Effector CD4-positive, alpha-beta T cell (primary cell): ENCODE results near the gene PHLDB1.
"Not testable (repeated sequence)": the region's sequence is repeated elsewhere in the genome, so short reads cannot be mapped to it uniquely, and the experiment has no call there.

Experiments
- DNase-seq: peaks from one replicate; pipeline ENCODE4 v3.0.0-alpha.2; 2020

The PHLDB1 gene

GRCh38 chr11:118606157-118606843 is 1.1 kb upstream of the PHLDB1 start:
- no peak for DNase-seq

DNA sequence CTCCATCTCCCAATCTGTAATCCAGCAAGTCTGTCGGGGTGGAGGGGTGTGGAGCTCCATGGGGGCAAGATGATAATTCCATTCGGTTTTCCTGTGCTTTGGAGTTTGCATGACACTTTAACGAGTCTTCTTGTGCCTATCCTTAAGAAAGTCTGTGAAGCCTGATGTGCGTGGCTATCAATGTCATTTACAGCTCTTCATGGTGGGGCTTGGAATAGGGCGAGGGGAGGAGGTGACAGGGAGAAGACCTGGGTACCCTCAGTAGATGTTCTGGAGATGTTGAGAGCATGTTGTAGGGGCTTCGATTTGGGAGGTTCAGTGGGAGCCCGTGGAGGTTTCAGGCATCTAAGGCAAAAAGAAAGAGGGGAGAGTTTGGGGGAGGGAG is 579 bp upstream of the PHLDB1 start:
- no peak for DNase-seq

DNA sequence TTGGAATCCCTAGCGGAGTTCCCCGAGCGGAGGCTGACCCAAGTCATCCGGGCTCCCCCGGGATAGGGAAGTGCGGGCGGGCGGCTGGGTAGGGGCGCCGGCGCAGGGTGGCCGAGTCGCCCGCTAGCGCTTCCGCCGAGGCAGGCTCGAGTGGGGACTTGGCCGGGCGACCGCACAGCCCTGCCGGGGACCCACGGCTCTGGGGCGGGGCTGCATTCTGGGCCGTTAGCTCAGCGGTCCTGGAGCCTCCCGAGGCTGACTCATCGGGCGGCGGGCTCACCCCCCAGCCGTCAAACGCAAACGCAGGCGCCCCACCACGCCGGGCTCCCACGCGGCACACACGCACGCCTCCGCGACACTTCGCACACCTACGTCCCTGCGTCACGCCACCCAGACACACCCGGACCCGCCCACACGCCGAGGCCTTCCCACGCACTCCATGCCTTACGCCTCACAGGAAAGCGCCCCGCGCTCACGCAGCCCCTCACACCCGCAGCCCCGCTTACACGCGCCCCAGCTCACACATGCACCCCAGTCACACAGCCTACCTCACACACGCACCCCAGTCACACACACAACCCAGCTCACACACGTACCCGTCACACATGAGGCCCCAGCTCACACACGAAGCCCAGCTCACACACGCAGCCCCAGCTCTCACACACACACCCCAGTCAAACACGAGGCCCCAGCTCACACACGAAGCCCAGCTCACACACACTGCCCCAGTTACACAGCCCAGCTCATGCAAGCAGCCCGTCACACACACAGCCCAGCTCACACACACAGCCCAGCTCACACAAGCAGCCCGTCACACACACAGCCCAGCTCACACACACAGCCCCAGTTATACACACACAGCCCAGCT is 1.2 kb downstream of the PHLDB1 start:
- peak; percentile 91 for DNase-seq

- no peak for DNase-seq
These were observed 2.2 kb downstream of the PHLDB1 start for GRCh38 chr11:118609380-118610224.

DNA sequence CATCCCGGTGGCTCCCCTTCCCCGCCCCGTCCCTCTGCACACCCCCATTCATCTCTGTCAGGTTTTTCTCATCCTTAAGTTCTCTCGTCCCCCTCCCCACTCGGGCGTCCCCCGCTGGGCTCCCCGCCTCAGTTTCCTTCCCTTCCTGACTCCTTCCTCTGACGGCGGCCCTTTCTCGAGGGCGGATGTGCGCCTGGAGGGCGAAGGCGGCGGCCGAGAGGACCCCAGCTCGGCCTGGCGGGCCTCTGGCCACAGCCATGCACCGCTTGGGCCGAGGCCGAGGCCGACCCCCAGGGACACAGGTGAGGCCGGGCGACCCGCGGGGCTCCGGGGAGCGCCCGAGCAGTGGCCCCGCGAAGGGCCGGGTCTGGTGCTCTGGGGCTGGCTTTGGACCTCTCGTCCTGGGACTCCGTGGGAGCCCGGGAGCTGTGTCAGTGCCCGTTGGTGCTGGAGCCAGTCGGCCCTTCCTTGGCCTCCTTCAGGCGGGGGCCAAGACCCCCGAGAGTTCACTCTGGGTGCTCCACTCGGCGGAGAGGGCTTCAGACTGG is 2.9 kb downstream of the PHLDB1 start:
- DNase-seq = no peak

- DNase-seq = peak; percentile 84
These were observed 3.5 kb downstream of the PHLDB1 start for GRCh38 chr11:118610773-118611432.

DNA sequence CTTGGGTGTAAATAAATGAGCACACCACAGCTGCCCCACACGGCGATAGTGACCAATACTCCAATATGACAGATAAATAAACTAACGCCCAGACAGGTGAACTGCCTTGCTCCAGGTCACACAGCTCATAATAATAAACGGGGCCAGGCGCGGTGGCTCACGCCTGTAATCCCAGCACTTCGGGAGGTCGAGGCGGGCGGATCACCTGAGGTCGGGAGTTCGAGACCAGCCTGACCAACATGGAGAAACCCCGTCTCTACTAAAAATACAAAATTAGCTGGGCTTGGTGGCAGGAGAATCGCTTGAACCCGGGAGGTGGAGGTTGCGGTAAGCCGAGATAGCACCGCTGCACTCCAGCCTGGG is 4.0 kb downstream of the PHLDB1 start:
- DNase-seq = not testable (repeated sequence)

- no peak for DNase-seq
These were observed 5.0 kb downstream of the PHLDB1 start for GRCh38 chr11:118612378-118612777.

GRCh38 chr11:118614511-118614910 is 7.1 kb downstream of the PHLDB1 start:
- no peak for DNase-seq

- DNase-seq = no peak
These were observed 8.0 kb downstream of the PHLDB1 start for GRCh38 chr11:118615282-118615975.

DNA sequence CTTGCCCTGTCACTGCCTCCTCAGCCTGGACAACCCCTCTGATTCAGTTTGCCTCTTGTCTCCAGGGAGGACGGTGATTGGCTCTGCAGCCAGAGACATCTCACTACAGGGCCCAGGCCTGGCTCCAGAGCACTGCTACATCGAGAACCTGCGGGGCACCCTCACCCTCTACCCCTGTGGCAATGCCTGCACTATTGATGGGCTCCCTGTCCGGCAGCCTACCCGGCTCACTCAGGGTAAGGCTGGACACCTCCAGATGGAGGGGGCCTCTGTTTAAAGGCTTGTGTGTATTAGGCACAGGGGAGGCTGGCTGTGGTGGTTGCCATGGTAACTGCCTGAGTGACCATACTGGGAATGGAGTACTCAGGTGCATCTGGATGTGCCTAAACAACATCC is 8.6 kb downstream of the PHLDB1 start:
- DNase-seq = no peak

DNA sequence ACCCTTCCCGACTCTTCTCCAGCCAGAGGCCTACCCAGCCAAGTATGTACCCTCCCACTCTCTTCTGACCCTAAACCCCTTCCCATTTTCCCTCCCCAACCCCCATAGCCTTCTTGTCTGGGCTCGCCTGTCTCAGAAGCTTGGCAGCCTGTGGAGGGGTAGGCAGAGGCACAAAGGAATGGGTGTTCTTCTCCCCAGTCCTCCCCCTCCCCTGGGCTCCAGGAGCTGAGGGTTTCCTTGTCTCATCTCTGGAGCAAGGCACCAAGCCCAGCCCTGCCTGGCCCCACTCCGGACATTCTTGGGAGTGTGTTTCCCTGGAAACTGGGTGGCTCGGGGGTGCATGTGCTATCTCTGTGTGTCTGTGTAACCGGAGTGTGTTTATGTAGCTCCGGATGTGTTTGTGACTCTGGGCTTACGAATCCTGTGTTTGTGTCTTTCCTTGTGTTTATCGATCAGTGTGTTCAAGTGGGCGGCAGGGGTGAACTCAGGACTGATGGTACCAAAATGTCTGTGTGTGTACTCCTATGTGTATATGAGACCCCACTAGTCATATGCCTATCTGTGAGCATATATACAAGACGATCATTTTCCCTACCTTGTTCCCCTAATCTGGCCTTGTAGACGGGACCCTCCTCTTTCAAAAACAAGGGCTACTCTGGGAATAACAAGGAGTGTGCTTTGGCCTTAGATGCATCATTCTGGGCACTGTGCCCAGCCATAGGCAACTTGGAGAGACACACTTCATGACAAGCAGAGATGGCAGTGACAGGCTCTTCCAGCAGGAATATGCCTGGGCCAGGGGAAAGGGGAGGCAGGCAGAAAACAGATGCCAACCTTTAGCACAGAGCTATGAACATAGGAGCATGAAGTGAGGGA is 10.9 kb downstream of the PHLDB1 start:
- no peak for DNase-seq

DNA sequence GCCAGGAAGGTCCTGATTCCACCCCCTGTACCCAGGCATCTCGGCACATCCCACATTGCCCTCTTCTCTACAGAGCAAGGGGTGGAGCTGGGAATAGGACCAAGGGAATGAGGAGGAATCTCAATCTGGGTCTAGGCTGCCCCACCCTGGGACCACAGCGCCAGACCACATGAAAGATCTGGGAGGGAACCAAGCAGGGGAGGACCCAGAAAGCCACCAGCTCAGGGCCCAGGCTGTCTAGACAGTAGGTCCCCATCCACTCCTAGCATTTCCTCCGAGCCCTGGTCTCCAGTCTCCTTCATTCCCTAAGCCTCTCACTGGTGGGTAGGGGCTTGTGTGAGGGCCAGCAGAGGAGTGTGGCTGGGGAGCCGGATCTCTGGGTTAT is 11.6 kb downstream of the PHLDB1 start:
- no peak for DNase-seq

DNA sequence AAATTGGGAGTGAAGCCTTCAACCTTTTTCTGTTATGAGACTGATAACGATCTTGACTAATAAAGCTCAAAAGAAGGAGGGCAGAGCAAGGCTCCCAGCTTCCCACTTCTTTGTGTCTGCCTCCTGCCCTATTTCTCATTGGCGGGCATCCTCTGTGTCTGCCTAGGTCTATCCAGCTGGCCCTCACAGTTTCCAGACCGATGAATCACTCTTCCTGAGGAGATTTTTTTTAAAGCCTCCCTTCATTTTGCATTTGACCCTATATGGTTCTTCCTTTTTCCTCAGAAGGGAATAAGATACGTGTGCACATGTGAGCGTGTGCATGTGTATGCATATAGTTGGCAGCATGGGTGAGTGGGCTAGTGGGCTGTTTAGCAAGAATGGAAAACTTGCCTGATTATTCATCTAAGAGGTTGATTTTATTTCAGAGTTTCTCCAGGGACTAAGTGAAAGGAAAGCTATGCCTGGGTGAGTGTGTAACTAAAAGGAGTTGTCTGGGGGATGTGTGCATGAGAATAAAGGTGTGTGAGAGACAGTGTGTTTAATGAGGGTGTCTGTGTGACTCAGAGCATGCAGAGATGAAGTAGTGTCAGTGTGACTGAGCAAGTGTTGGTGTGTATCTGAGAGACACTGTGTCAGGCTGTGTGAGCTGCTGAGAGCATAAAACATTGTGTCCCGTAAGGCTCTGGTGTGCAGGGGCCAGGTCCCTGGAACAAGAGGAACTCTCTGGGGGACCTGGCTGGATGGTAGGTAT is 12.2 kb downstream of the PHLDB1 start:
- no peak for DNase-seq

DNA sequence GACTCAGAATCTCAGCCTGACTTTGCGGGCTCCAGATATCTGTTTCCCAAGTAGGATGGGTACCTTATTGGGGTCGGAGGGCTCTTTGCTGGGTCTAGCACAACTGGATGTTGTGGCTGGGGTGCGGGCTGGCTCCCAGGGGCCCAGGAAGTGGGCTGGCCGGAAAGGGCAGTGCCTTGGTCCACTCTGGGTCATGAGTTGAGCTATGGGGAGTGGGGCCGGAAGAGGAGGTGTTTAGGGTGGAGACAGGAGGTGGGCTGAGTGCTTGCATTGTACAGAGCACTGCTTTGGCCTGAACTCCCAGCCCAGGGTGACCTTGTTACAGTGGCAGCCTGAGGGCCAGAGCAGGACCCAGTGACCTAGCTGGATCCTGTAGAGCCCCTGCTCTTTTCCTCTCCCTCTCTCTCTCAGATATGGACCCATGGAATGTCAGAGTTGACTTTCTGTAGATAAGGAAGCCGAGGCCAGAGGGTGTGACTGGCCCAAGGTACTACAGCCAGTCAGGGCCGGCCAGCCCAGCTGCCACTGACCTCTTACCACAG is 13.2 kb downstream of the PHLDB1 start:
- no peak for DNase-seq

DNA sequence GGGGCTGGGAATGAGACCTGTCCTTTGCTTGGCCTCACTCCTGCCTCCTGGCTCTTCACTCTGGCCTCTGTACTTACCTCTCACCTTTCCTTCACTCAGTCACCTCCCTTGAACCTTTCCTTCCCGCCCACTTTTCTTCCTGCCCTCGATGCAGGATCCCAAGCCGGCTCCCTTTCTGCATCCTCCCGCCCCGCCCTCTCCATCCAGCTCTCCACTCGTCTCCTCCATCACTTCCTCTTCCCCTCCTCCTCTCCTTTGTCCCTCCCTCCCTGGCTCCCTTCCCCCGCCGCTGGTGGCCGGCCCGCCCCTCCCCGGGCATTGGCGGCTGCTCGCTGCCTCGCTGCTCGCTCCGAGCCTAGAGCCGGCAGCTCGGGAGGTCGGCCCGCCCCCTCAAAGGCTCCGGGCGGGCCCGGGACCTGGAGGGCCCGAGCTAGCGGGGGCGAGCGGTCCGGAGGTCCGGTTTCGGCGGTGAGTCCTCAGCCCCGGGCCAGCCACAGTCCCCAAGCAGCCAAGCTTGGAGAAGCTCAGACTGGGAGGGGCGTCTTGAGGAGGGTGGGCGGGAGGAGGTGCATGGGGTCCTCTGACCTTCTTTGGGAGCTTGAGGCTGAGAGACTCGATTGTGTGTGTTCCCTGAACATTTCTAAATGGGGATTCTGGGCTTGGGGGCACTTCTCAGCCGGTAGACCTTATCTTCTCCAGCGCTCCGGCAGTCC is 13.8 kb downstream of the PHLDB1 start:
- no peak for DNase-seq

DNA sequence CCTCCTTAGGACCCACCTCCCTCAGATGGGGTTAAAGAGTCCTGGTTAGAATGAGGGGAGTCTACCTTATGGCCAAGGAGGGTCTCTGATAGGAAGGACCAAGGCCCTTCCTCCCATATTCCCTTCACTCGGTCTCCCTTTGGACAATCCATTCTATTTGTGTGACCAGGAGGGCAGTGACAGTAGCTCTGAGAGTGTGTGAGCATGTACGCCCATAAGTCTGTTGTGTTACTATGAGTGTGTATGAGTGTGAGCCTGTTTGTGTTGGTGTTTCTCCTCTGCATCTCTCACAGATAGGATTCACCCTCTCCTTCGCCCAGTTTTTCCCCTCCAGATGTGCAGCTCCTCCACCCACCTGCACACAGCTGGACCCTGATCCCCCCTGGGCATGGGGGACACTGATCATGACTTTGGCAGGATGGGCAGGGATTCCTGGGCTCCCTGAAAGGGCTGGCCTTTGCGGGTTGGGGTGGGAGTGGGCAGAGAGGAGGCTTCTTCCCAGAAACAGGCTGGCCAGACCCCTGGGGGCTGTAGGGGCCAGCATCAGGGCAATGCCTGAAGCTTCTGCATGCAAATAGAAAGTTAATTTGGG is 14.5 kb downstream of the PHLDB1 start:
- DNase-seq = no peak

GRCh38 chr11:118622376-118623268 is 15.2 kb downstream of the PHLDB1 start:
- DNase-seq = no peak
